Endothelial cell of umbilical vein (primary cell): Measurements from ENCODE around the gene GLCE. TPM values are rescaled to one million over a fixed set of nuclear protein-coding genes. Genes with fewer than 3 reads are reported as not detected.

Experiments
- BruUV-seq: library from RNA; stranded (reverse); fragments of 400-500 nt; replicated peaks from 2 replicates; lab custom pipeline; 2021; lab: Mats Ljungman, UMichigan
- CTCF ChIA-PET: fragments of 300-600, 350-600 bp; sonication (Branson Sonifier 250); formaldehyde crosslinking; loops from one replicate; lab custom pipeline; 2021; ENCODE audit warnings: antibody characterized with exemption, inconsistent platforms; lab: Charles Lee
- POLR2A ChIA-PET: fragments of 300-600, 350-600 bp; sonication (Branson Sonifier 250); formaldehyde crosslinking; loops from one replicate; lab custom pipeline; 2021; ENCODE audit warnings: antibody characterized with exemption, inconsistent platforms; lab: Charles Lee
- DNase-seq: peaks from one replicate; pipeline ENCODE4 v3.0.0-alpha.2; 2011; ENCODE audit warnings: low read depth, low spot score
- FAIRE-seq: peaks from 2 replicates; lab custom pipeline; 2011; peaks lifted over from hg19 to GRCh38; lab: Jason Lieb, UNC
- H2AFZ ChIP-seq: 2 replicates; pipeline ENCODE4 v1.6.0; 2012; ENCODE audit warnings: low read depth, low read length, control low read depth, inconsistent platforms
- H3K27ac ChIP-seq: 2 replicates; pipeline ENCODE4 v1.5.1; 2011; ENCODE audit warnings: low read depth, mild to moderate bottlenecking, control low read depth, low read length, moderate library complexity; ENCODE audit not compliant: insufficient read depth
- H3K27me3 ChIP-seq, 2 experiments: 2 replicates each; pipeline versions ENCODE4 v1.6.0 to v1.6.1; 2011; ENCODE audit warnings: low read length in 2 of 2, mixed read lengths in 1 of 2; ENCODE audit not compliant: control insufficient read depth in 2 of 2, insufficient read depth in 2 of 2
- H3K36me3 ChIP-seq, 2 experiments: 2 replicates in 1 of 2; 3 replicates in 1 of 2; pipeline ENCODE4 v1.5.1; 2011; ENCODE audit warnings: low read length in 2 of 2, mild to moderate bottlenecking in 1 of 2, moderate library complexity in 1 of 2; ENCODE audit not compliant: control insufficient read depth in 2 of 2, insufficient read depth in 2 of 2; ENCODE audit errors: extremely low read depth in 1 of 2
- H3K4me1 ChIP-seq: 3 replicates; pipeline ENCODE4 v1.5.1; 2011; ENCODE audit warnings: mild to moderate bottlenecking, low read length; ENCODE audit not compliant: control insufficient read depth, insufficient read depth; ENCODE audit errors: extremely low read depth
- H3K4me2 ChIP-seq: 2 replicates; pipeline ENCODE4 v1.6.1; 2011; ENCODE audit warnings: low read length, control low read depth, mixed read lengths; ENCODE audit not compliant: insufficient read depth
- H3K4me3 ChIP-seq, 3 experiments: fragments of 200-600 bp in 1 of 3; sonication (generic), shearing (Covaris generic) in 1 of 3; replicated peaks in 1 of 3; 2 replicates each; pipeline ENCODE4 v1.5.1; 2011 to 2016; ENCODE audit warnings: control low read depth in 3 of 3, low read length in 3 of 3, mild to moderate bottlenecking in 2 of 3, inconsistent platforms in 1 of 3, low read depth in 1 of 3, moderate library complexity in 1 of 3; ENCODE audit not compliant: insufficient read depth in 1 of 3
- H3K79me2 ChIP-seq: 2 replicates; pipeline ENCODE4 v1.6.0; 2012; ENCODE audit warnings: low read length, inconsistent platforms; ENCODE audit not compliant: control insufficient read depth, insufficient read depth
- H3K9ac ChIP-seq: replicated peaks from 2 replicates; pipeline ENCODE3; 2011; ENCODE audit warnings: low read length, control low read depth; ENCODE audit not compliant: insufficient read depth; ENCODE audit errors: extremely low read depth
- H3K9me1 ChIP-seq: replicated peaks from 3 replicates; pipeline ENCODE4 v1.6.0; 2011; ENCODE audit warnings: mild to moderate bottlenecking, low read length; ENCODE audit not compliant: control insufficient read depth, insufficient read depth; ENCODE audit errors: extremely low read depth
- H3K9me3 ChIP-seq: replicated peaks from 2 replicates; pipeline ENCODE4 v1.5.1; 2012; ENCODE audit warnings: low read length, inconsistent platforms; ENCODE audit not compliant: control insufficient read depth, insufficient read depth
- H4K20me1 ChIP-seq: replicated peaks from 2 replicates; pipeline ENCODE3; 2011; ENCODE audit warnings: mild to moderate bottlenecking, low read length; ENCODE audit not compliant: control insufficient read depth, insufficient read depth; ENCODE audit errors: extremely low read depth
- CTCF ChIP-seq, 2 donors: IDR thresholded peaks; 1 replicate in 1 of 2; 2 replicates in 1 of 2; pipeline ENCODE4 v1.5.1; 2011; ENCODE audit warnings: low read length in 2 of 2, mild to moderate bottlenecking in 2 of 2, moderate library complexity in 2 of 2, control low read depth in 1 of 2, inconsistent platforms in 1 of 2, low read depth in 1 of 2; ENCODE audit not compliant: insufficient read depth in 1 of 2; ENCODE audit errors: extremely low read depth in 1 of 2
- FOS ChIP-seq: IDR thresholded peaks from 2 replicates; pipeline ENCODE4 v1.6.1; 2011; ENCODE audit warnings: mild to moderate bottlenecking, low read length, moderate library complexity, borderline replicate concordance; ENCODE audit not compliant: insufficient read depth
- GATA2 ChIP-seq: IDR thresholded peaks from 2 replicates; pipeline ENCODE4 v1.7.0; 2011; ENCODE audit warnings: low read depth, mild to moderate bottlenecking, moderate library complexity, mixed read lengths, low read length; ENCODE audit not compliant: insufficient read length, insufficient read depth
- JUN ChIP-seq: IDR thresholded peaks from 2 replicates; pipeline ENCODE4 v1.6.1; 2011; ENCODE audit warnings: borderline replicate concordance, low read depth; ENCODE audit not compliant: insufficient read length, insufficient read depth
- POLR2A ChIP-seq: IDR thresholded peaks from 2 replicates; pipeline ENCODE4 v1.6.1; 2012; ENCODE audit warnings: low read depth, mild to moderate bottlenecking, control low read depth, low read length
- POLR2AphosphoS5 ChIP-seq: IDR thresholded peaks from 2 replicates; pipeline ENCODE4 v1.6.1; 2012; ENCODE audit warnings: low read depth, mild to moderate bottlenecking, control low read depth, low read length, moderate library complexity; ENCODE audit not compliant: insufficient read depth
- dilution Hi-C: fragments of 300-500 bp; cut with MboI; formaldehyde crosslinking; loops from one replicate; pipeline ENCODE4 v1.15.0; 2019; ENCODE audit warnings: low sequenced_read_pairs; ENCODE audit not compliant: extremely low pct_ligation_motif_present
- intact Hi-C: fragments of 100-400 bp; cut with micrococcal nuclease; formaldehyde crosslinking; loops from one replicate; pipeline ENCODE4 v1.10.0; 2022
- polyA plus RNA-seq, 4 experiments: library from polyadenylated mRNA; depleted of rRNA in 3 of 4; stranded (reverse) in 3 of 4; unstranded in 1 of 4; fragments of >200 nt; gene quantifications; 2 replicates each; pipeline versions ENCODE4 v1.2.1 to v1.2.3, GENCODE V29; 2011 to 2012; ENCODE audit warnings: missing spikeins in 1 of 4
- total RNA-seq: library from RNA; stranded (reverse); gene quantifications from 2 replicates; pipeline ENCODE4 v1.2.3, GENCODE V29; 2021
- TF ChIP-seq, protein P1 (sequence below): IDR thresholded peaks from 2 replicates; pipeline ENCODE4 v1.6.1; 2011; ENCODE audit not compliant: insufficient read depth, insufficient read length

GLCE gene
- total and polyA plus RNA-seq, 2 donors (not counting 3 experiments of a cell fraction or from before 2014, with no cell fraction given) = 48.1 to 86.6 TPM

DNA sequence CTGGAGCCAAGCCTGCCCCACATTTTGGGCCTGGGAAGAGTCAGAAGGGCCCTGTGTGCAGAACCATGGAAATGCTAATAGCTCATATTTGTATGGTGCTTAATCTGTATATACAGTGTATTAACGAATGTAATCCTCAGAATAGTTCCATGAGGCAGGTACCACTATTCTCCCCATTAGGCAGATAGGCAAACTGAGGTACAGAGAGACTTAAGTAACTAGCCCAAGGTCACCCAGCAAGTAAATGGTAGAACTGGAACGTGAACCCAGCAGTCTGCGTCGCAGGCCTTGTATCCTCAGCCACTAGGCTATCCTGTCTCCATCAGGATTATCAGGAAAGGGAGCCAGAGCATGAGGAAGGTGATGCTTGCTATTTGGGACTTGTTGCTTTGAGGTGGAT lies 28.0 kb upstream of the GLCE start:
- TF ChIP-seq POLR2A (no peak), POLR2AphosphoS5 (no peak), JUN (no peak), CTCF (IDR thresholded peaks at IDR 0.05; ENCODE audit: extremely low read depth in 1 of 2, insufficient read depth in 1 of 2, low read depth in 1 of 2, low read length in 2 of 2) (no peak), GATA2 (no peak), FOS (no peak)
- TF ChIP-seq, protein P1, sequence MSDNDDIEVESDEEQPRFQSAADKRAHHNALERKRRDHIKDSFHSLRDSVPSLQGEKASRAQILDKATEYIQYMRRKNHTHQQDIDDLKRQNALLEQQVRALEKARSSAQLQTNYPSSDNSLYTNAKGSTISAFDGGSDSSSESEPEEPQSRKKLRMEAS = no peak
- Histone ChIP-seq H3K79me2 (no peaks in the 10 kb centered on the region), H3K27me3 (no peaks in the 10 kb centered on the region), H3K9me3 (no peaks in the 10 kb centered on the region), H3K27ac (no peak overlapping the region), H4K20me1 (no peaks in the 10 kb centered on the region), H3K36me3 (no peaks in the 10 kb centered on the region), H3K9ac (no peak overlapping the region), H2AFZ (no peak overlapping the region), H3K4me3 (no peak overlapping the region), H3K4me1 (no peaks in the 10 kb centered on the region), H3K9me1 (no peaks in the 10 kb centered on the region), H3K4me2 (no peak overlapping the region)
- FAIRE-seq (no peak), DNase-seq (no peak)
- POLR2A ChIA-PET = no interaction called here
- CTCF ChIA-PET = interaction anchor here (0.7 to 1.4 kb wide), 4 partner anchors 9 to 93 kb away, joined by 3 to 5 read pairs (median 4); no protein-coding TSS in a partner anchor
- dilution Hi-C loops (no loop called here), intact Hi-C loops (no loop called here)
- BruUV-seq = no TSS peak
